Heart right ventricle (tissue), 16 donors: ENCODE data around the gene UBE2M. TPM values are rescaled to one million over a fixed set of nuclear protein-coding genes. Genes with fewer than 3 reads are reported as not detected.

Experiments used
- ATAC-seq, 8 donors: fragments of 200-7000 bp; cut with Tn5 transposase; one replicate each; pipeline ENCODE4 v1.9.1; 2020; ENCODE audit warnings: mild to moderate bottlenecking in 8 of 8, moderate library complexity in 8 of 8, moderate number of reproducible peaks in 1 of 8
- DNase-seq, 2 donors: peaks; one replicate each; pipeline ENCODE4 v3.0.0-alpha.2; 2020
- H3K27ac ChIP-seq, 10 donors: fragments of 200-600 bp; sonication (generic) in 2 of 10; one replicate each; pipeline versions ENCODE4 v1.5.0 to v1.8.0; 2020 to 2022; ENCODE audit warnings: mild to moderate bottlenecking in 3 of 10
- H3K27me3 ChIP-seq, 7 donors: fragments of 200-600 bp; one replicate each; pipeline ENCODE4 v1.8.0; 2021 to 2022; ENCODE audit warnings: mild to moderate bottlenecking in 2 of 7
- H3K36me3 ChIP-seq, 9 donors: fragments of 200-600 bp; sonication (generic) in 1 of 9; one replicate each; pipeline versions ENCODE4 v1.5.0 to v1.8.0; 2020 to 2022; ENCODE audit warnings: mild to moderate bottlenecking in 2 of 9
- H3K4me1 ChIP-seq, 9 donors: fragments of 200-600 bp; sonication (generic) in 1 of 9; one replicate each; pipeline versions ENCODE4 v1.5.0 to v1.8.0; 2020 to 2022; ENCODE audit warnings: mild to moderate bottlenecking in 4 of 9
- H3K4me3 ChIP-seq, 10 donors: fragments of 200-600 bp; sonication (generic) in 2 of 10; one replicate each; pipeline versions ENCODE4 v1.5.0 to v1.8.0; 2020 to 2022; ENCODE audit warnings: mild to moderate bottlenecking in 7 of 10, moderate library complexity in 2 of 10
- H3K9me3 ChIP-seq, 11 donors: fragments of 200-600 bp in 10 of 11; sonication (generic) in 2 of 11; one replicate each; pipeline versions ENCODE4 v1.5.0 to v1.8.0; 2013 to 2022; ENCODE audit warnings: mild to moderate bottlenecking in 2 of 11, control low read depth in 1 of 11, moderate library complexity in 1 of 11
- WGBS, 2 donors: extraction: QIAGEN DNeasy Blood & Tissue Kit; methylation state at CpG; one replicate each; pipeline ENCODE4 v1.1.7; 2013; ENCODE audit warnings: inconsistent platforms in 1 of 2; 5-methylcytosine and 5-hydroxymethylcytosine counted together
- intact Hi-C, 10 donors: fragments of 100-400 bp; cut with DNase I; formaldehyde crosslinking; loops; one replicate each; pipeline versions ENCODE4 v1.11.1 to v1.14.2; 2022
- polyA plus RNA-seq, 2 donors: library from polyadenylated mRNA; stranded (reverse); fragments of 200-250 nt; gene quantifications; one replicate each; pipeline ENCODE4 v1.2.3, GENCODE V29; 2013
- total RNA-seq, 10 donors: library from RNA; stranded (reverse); fragmentation: NEBNext Ultra II Directional in 3 of 10; extraction: Animal tissue kit (Norgen Biotek cat#: 25700) in 3 of 10; gene quantifications; one replicate each; pipeline versions ENCODE4 v1.2.1 to v1.2.4, GENCODE V29; 2021 to 2023
- TF ChIP-seq, protein P1 (sequence below), 9 donors: fragments of 200-600 bp; sonication (generic) in 2 of 9; IDR thresholded peaks; one replicate each; pipeline versions ENCODE4 v1.5.0 to v1.8.0; 2021 to 2022; ENCODE audit warnings: antibody characterized with exemption in 9 of 9, mild to moderate bottlenecking in 5 of 9, moderate library complexity in 1 of 9
- donor health status: Arrhythmogenic right ventricular cardiomyopathy.
- donor health status: ischemic (EF 13 %, LVEDD 7.1; RV severe dilation, severe dysfunction).
- donor health status: healthy with polysubstance abuse.
- donor health status: DM: no; HTN: yes; CAD: no.
- donor health status: DM: no; HTN: no; CAD: no.
- donor health status: ischemic (EF 25% LVEDD 6.9; RV normal size, moderate dysfunction).
- donor health status: ischemic (EF 25% LVEDD 5.7; RV mildly dilated, moderate dysfunction).
- donor health status: healthy.
- donor health status: DM: yes; HTN: yes; CAD: no.
- donor health status: Ischemic cardiomyopathy.
- donor health status: ischemic (EF 35%, LVEDD 5.7; RV mildly dilated, moderate dysfunction).
- donor health status: nonischemic (EF 11% LVEDD 7.7; RV severe dilation, severe dysfunction).
- donor health status: DM: yes; HTN: yes; CAD: no.
- donor health status: PGD.
- donor health status: ischemic (EF 29% LVEDD 5.4; RV normal size, mild dysfunction).
- donor health status: nonischemic (EF 23%, LVEDD 6.1; RV moderate dilation, normal function).

Gene UBE2M
- total and polyA plus RNA-seq, 12 donors: 45.4 to 146 (median 118) TPM

DNA sequence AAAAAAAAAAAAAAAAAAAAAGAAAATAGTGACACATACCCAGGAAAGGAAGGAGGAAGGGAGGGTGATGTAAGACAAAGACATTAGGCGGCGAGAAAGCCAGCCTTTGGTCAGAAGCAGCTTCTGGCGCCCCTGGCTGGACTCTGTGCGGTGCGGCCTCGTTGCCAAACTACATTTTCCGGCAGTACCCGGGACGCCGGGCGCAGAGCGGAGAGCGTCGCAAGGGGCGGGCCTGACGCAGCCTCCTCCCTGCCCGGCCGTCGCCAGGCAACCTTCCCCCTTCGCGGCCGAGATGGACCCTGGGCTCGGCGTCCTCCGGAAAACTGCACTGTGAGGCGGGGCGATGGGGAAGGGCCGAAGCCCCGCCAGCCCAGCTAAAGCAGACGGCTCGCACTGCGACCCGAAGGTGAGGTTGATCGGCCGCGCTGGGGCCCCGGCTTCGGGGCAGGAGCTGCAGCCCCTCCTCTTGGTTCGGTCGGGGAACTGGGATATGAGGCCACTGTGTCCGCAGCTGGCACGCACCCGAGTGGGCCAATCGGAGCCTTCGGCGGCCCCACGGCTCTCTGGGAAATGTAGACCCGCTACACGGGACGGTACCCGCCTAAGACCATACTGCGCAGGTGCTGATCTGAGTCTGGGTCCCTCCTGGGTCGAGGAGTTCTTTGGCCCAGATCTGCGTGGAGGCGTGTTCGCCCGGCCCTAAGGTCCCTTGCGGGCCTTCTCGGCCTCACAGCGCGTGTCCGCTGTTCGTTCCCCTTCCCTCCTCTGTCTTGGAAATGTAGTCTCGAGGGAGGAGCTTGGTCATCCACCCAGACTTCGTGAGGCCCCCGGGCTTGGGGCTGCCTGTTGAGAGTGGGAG is 17.0 kb upstream of the UBE2M start:
- ATAC-seq (peak; percentile 67 to 76 (median 74)), DNase-seq (peak; percentile 91)
- H3K4me1 ChIP-seq: peaks cover 4 to 37% (median 21%) of the 10 kb centered on the region in 9 donors
- H3K36me3 ChIP-seq: peaks cover 0 to 20% (median 0%) of the 10 kb centered on the region in 9 donors
- TF ChIP-seq, protein P1, sequence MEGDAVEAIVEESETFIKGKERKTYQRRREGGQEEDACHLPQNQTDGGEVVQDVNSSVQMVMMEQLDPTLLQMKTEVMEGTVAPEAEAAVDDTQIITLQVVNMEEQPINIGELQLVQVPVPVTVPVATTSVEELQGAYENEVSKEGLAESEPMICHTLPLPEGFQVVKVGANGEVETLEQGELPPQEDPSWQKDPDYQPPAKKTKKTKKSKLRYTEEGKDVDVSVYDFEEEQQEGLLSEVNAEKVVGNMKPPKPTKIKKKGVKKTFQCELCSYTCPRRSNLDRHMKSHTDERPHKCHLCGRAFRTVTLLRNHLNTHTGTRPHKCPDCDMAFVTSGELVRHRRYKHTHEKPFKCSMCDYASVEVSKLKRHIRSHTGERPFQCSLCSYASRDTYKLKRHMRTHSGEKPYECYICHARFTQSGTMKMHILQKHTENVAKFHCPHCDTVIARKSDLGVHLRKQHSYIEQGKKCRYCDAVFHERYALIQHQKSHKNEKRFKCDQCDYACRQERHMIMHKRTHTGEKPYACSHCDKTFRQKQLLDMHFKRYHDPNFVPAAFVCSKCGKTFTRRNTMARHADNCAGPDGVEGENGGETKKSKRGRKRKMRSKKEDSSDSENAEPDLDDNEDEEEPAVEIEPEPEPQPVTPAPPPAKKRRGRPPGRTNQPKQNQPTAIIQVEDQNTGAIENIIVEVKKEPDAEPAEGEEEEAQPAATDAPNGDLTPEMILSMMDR (IDR thresholded peaks at IDR 0.05): peak in 2 of 9 donors; percentile 16 to 17
- H3K4me3 ChIP-seq: peak overlapping the region; percentile 67 to 93 (median 84)
- intact Hi-C loops: loop anchor here in 1 of 10 donors (1.0 kb wide), 1 partner anchor 56 kb away; the partner anchor contains the start of gene ZBTB45
- no peaks in the 10 kb centered on the region for H3K9me3 ChIP-seq
- H3K27me3 ChIP-seq: no peaks in the 10 kb centered on the region
- peak overlapping the region; percentile 88 to 96 (median 92) for H3K27ac ChIP-seq
- WGBS, 2 donors: 0% methylated on average over 66 of the region's 66 CpGs

DNA sequence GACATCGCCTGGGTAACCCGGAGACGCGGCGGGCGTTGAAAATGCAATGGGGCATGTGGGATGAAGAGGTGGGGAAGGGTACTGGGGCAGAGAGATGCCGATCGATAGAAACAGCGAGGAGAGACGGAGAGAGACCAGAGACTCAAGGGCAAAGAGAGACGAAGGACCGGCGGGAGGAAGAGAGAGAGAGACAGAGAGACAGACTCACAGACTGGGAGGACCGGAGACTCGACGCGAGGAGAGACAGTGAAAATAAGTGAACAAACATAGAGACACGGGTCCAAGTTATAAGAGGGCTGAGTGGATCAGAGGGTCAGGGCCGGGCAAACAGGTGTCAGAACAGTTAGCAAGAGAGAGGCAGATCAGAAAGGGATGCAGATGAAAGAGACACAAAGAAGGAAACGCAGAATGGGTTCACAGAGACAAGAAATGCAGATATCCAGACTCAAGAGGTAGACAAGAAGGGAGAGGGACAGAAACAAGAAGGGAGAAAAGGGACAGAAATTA is 15.3 kb upstream of the UBE2M start:
- peaks cover 0 to 35% (median 5%) of the 10 kb centered on the region in 9 donors for H3K36me3 ChIP-seq
- 0 to 1% methylated on average over 20 of the region's 20 CpGs for WGBS, 2 donors
- peak overlapping the region in 9 of 10 donors; percentile 49 to 82 (median 66) for H3K4me3 ChIP-seq
- H3K27ac ChIP-seq: peak overlapping the region; percentile 79 to 98 (median 92)
- DNase-seq (no peak), ATAC-seq (no peak)
- peaks cover 4 to 36% (median 21%) of the 10 kb centered on the region in 9 donors for H3K4me1 ChIP-seq
- TF ChIP-seq, protein P1 (IDR thresholded peaks at IDR 0.05): no peak
- H3K9me3 ChIP-seq: no peaks in the 10 kb centered on the region
- H3K27me3 ChIP-seq: no peaks in the 10 kb centered on the region
- intact Hi-C loops: loop anchor here in 1 of 10 donors (1.0 kb wide), 1 partner anchor 14 kb away; no protein-coding TSS in a partner anchor

DNA sequence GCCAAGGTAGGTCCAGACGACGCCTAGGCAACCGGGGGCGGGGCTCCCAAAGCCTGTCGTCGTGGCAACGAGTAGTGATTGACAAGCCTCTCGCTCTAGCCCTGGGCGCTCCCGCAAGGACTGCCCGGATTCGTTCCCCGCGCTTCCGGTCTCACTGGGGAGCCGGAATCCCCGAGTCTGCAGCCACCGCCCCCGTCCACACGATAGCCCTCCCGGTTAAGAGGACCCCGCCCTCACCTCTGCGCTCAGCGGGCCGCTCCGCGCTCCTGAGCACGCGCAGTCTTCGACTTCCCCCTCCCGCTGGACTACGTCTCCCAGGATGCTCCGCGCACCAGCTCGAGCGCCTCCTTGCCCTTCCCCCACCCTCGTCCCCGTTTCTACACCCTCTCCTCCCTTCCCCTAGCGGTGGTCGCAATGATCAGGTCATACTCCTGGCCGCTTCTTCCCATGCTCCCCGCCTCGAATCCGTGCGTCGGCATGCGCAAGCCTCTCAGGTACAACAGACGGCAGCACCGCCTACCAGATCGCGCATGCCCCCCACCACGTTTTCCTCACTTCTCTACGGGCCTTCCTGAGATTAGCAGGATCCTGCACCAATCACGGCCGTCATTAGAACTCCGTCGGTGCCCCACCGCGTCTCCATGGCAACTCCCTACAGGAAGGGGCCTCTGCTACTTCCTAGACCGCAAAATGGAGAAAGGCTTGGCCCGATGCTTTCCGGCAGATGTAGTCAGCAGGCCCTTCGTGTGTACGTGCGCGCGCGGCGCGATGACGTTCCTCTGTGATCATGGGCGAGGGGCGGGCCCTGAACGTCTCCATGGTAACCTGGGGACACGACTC is 14.6 kb upstream of the UBE2M start, which contains the start of gene MZF1:
Gene MZF1 (minus strand): TSS at position 518 of the 840 bp plus-strand sequence. CDS start 1,946 bp downstream, outside the sequence.
- peaks cover 4 to 36% (median 21%) of the 10 kb centered on the region in 9 donors for H3K4me1 ChIP-seq
- no peaks in the 10 kb centered on the region for H3K27me3 ChIP-seq
- DNase-seq (peak; percentile 99 to 100), ATAC-seq (peak; percentile 77 to 89 (median 84))
- peak within 1 kb of the TSS; percentile 45 to 82 (median 65) for H3K4me3 ChIP-seq
- H3K9me3 ChIP-seq: no peaks in the 10 kb centered on the region
- H3K27ac ChIP-seq: peak within 1 kb of the TSS; percentile 79 to 98 (median 92)
- intact Hi-C loops: loop anchor here in 2 of 10 donors (1.0 kb wide), 1 partner anchor 14 kb away; no protein-coding TSS in a partner anchor
- TF ChIP-seq, protein P1 (IDR thresholded peaks at IDR 0.05): peak in 2 of 9 donors; percentile 16 to 23
- H3K36me3 ChIP-seq: peaks cover 0 to 35% (median 5%) of the 10 kb centered on the region in 9 donors
- 0 to 1% methylated on average over 75 of the region's 75 CpGs for WGBS, 2 donors
